ENCODE results near the gene CCDC97. TPM values are rescaled to one million over a fixed set of nuclear protein-coding genes. Genes with fewer than 3 reads are reported as not detected.

Gene CCDC97
- total and polyA plus RNA-seq, 2 of the 8 experiments (the other 6 are each of a cell fraction or from before 2014, with no cell fraction given): 19.8 to 27.1 TPM

DNA sequence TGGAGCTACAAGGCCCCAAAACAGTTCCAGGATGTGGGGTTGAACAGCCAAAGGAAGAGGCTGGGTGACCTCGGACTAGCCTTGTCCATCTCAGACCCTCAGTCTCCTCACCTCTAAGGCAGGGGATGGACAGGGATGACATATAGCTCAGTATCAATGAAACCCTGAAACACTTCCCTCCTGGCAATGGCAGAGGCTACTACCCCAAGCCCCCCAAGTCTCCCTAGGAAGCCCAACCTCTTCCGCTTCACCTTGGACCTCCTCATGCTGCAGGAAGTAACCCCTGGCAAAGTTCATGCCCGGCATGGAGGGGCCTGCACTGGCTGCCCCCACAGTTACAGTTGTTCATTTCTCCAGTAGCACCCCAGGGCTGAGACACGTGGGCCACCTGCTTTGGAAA is 10.6 kb downstream of the CCDC97 start:
- H3K18ac ChIP-seq (ENCODE audit: extremely low read depth, low read length): no peak overlapping the region
- FAIRE-seq: no peak
- H4K8ac ChIP-seq (ENCODE audit: extremely low read depth, insufficient read depth, low read length): no peak overlapping the region; the same call in 1 of the 2 replicates

More for the DNA sequence above, 10.6 kb downstream of the CCDC97 start:
- Histone ChIP-seq H2BK12ac (ENCODE audit: low read depth, low read length) (no peak overlapping the region), H4K20me1 (replicated peaks in 1 of 2; ENCODE audit: control insufficient read depth in 1 of 2, insufficient read depth in 2 of 2, low read length in 2 of 2) (peaks cover 3 to 19% of the 10 kb centered on the region in 2 experiments), H3K14ac (ENCODE audit: insufficient read length) (no peak overlapping the region), H3K9me3 (ENCODE audit: insufficient read depth in 2 of 2, low read depth in 1 of 2, low read length in 1 of 2) (peaks cover 0 to 3% of the 10 kb centered on the region in 2 experiments; a peak in 1 of 4 replicates), H3K23me2 (ENCODE audit: low read depth, low read length) (peaks cover 8% of the 10 kb centered on the region; the same call in 1 of the 2 replicates), H2BK120ac (replicated peaks; ENCODE audit: low read depth, low read length) (no peak overlapping the region), H3K4me2 (ENCODE audit: insufficient read depth in 1 of 2, low read depth in 2 of 2, low read length in 2 of 2) (no peak overlapping the region), H4K91ac (replicated peaks; ENCODE audit: insufficient read length, low read length) (no peak overlapping the region), H3K4me3 (ENCODE audit: extremely low read depth in 1 of 4, insufficient read depth in 2 of 4, low read depth in 3 of 4, low read length in 4 of 4) (no peak overlapping the region), H3K79me2 (ENCODE audit: control insufficient read depth in 1 of 2, insufficient read depth in 2 of 2, low read length in 2 of 2) (no peaks in the 10 kb centered on the region), H2BK15ac (ENCODE audit: low read length) (no peak overlapping the region), H2BK5ac (ENCODE audit: low read depth, low read length) (no peak overlapping the region), H2AK5ac (ENCODE audit: low read depth, low read length) (no peak overlapping the region), H3K79me1 (ENCODE audit: low read depth, low read length) (no peaks in the 10 kb centered on the region; the same call in none of the 2 replicates), H3K36me3 (ENCODE audit: control insufficient read depth in 2 of 4, insufficient read depth in 4 of 4, low read length in 3 of 4) (peaks cover 15 to 32% (median 22%) of the 10 kb centered on the region in 4 experiments; a peak in 7 of 8 replicates), H3K27me3 (replicated peaks in 1 of 4; ENCODE audit: control insufficient read depth in 3 of 4, extremely low read depth in 1 of 4, insufficient read depth in 3 of 4, low read length in 3 of 4) (no peaks in the 10 kb centered on the region), H2AFZ (ENCODE audit: low read length) (no peak overlapping the region), H2BK20ac (ENCODE audit: low read length) (no peak overlapping the region), H4K5ac (ENCODE audit: insufficient read length, low read depth, low read length) (no peak overlapping the region), H3K27ac (ENCODE audit: low read depth, low read length) (no peak overlapping the region), H3K4ac (replicated peaks; ENCODE audit: insufficient read length, low read depth, low read length) (no peak overlapping the region), H3K9ac (replicated peaks in 1 of 4; ENCODE audit: extremely low read depth in 1 of 4, low read depth in 3 of 4, low read length in 3 of 4) (no peak overlapping the region; a peak in 1 of 7 replicates), H3K56ac (replicated peaks; ENCODE audit: insufficient read length, low read depth, low read length) (no peak overlapping the region), H3K23ac (ENCODE audit: insufficient read length) (no peak overlapping the region), H3K4me1 (replicated peaks in 1 of 4; ENCODE audit: control insufficient read depth in 3 of 4, insufficient read depth in 4 of 4, low read length in 3 of 4) (peaks cover 7 to 22% (median 8%) of the 10 kb centered on the region in 4 experiments)
- 91% methylated on average over 4 of the region's 4 CpGs; no CpG with 5 or more reads in 1 of the 2 experiments for WGBS, 2 experiments (ENCODE audit: extremely low coverage in 1 of 2, insufficient coverage in 1 of 2, insufficient read length in 1 of 2, insufficient replicate concordance in 2 of 2, low coverage in 1 of 2, low lambda C conversion rate in 2 of 2, missing lambda C conversion rate in 1 of 2)
- ChIA-PET CTCF (ENCODE audit: partially characterized antibody) (interaction anchor here (0.9 to 2.5 kb wide), 2 partner anchors 9 to 32 kb away, joined by 3 to 15 read pairs; no protein-coding TSS in a partner anchor), POLR2A (ENCODE audit: partially characterized antibody) (interaction anchor here (1.5 to 12.6 kb wide), 2 partner anchors 12 to 43 kb away, joined by 5 to 137 read pairs; partner anchors contain the start of genes B9D2 and CCDC97)
- DNase-seq (ENCODE audit: low read depth in 1 of 2, low spot score in 2 of 2): no peak
- TF ChIP-seq YY1 (IDR thresholded peaks at IDR 0.05; ENCODE audit: low read depth, low read length) (no peak), ATF2 (IDR thresholded peaks at IDR 0.05; ENCODE audit: low read length) (no peak)

All from H1 (cell line).